ENCODE measurements around the gene UBE2F.
"Not testable (repeated sequence)": the region's sequence is repeated elsewhere in the genome, so short reads cannot be mapped to it uniquely, and the experiment has no call there.

Gene UBE2F

DNA sequence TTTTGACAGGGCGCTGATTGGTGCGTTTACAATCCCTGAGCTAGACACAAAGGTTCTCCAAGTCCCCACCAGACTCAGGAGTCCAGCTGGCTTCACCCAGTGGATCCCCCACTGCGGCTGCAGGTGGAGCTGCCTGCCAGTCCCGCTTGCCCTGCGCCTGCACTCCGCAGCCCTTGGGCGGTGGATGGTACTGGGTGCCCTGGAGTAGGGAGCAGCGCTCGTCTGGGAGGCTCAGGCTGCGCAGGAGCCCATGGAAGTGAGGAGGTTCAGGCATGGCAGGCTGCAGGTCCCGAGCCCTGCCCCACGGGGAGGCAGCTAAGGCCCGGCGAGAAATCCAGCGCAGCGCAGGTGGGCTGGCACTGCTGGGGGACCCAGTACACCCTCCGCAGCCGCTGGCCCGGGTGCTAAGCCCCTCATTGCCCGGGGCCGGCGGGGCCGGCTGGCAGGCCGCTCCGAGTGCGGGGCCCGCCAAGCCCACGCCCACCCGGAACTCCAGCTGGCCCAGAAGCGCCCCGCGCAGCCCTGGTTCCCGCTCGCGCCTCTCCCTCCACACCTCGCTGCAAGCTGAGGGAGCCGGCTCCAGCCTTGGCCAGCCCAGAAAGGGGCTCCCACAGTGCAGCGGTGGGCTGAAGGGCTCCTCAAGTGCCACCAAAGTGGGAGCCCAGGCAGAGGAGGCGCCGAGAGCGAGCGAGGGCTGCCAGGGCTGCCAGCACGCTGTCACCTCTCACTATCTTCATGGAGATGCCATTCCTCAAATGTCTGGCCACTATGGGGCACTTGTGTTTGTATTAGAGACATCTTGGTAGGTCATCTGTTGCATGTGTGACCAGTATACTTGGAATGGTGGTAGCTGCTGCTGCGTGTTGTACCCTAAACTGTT is 91.1 kb downstream of the UBE2F start:
- not testable (repeated sequence) for DNase-seq

DNA sequence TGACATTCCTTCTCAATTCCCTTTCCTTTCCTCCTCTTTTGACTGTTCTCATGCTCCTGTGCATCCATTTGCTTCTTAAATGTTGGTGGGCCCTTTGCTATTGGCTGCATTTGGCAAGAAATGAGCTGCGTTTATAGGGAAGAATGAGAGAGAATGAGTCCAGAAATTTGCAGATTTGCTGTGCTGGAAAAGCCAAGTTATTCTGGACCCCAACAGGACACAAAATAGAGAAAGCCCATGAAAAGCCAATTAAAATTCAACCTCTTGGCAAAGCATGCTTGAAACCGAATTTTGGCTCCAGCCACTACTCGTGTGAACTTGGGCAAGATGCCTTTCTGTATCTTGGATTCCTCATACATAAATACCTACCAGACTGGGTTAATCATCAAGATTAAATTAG is 92.7 kb downstream of the UBE2F start:
- no peak for DNase-seq

DNA sequence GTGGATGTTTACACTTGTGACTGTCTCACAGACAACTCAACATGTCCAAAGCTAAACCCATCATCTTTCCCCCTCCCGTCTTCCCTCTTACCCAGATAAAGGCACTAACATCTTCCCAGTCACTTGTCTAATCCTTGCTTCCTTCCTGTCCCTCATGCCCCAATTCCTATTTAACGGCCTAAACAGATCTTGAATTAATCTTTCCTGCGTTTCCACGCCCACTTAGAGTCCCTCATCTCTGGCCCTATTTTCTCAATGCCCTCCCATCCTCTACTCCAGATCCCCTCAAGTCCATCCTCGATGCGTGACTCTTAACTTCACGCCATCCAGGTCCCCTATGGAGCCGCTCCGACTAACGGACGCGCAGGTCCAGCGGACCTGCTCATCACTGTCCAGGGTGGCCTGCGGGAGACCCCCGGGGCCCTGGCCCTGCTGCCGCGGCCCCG is 93.3 kb downstream of the UBE2F start:
- DNase-seq = peak in 1 of 2 experiments; percentile 1

DNA sequence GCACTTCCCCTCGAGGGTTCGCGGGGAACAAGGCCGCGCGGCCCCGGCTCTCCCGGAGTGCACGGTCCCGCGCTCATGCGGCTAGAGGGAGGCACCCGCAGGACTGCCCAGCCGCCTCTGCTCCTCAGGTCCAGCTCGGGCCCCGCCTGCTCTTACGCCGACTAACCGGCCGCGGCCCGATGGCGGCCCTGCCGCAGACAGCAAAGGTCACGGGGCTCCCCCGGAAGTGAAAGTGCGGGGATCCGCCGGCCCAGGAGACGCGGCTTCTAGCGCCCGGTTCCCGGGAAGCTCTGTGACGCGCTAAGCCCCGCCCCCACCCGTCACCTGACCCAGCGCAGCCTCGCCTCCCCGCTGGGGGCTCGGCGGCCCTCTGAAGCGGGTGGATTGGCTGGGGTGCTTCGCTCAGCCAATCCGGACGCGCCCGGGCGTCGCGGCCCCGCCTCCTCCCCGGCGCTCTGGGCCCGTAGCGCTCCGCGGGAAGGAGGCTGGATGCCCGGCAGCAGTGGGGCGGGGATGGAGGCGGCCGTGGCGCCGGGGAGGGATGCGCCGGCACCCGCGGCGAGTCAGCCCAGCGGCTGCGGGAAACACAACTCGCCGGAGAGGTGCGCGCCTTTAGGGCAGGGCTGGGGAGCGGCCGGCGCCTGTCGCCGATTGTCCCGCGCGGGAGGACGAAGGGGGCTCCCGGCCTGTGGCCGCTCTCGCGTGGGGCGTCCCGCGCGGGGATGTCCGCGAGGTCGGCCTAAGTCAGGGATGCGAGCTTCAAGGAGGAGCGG is 93.9 kb downstream of the UBE2F start, which contains the start of gene SCLY:
TSS of gene SCLY (plus strand) at position 460 of the 773 bp plus-strand sequence. CDS start at position 514, 54 bp downstream.
- DNase-seq = peak; percentile 63 to 82

DNA sequence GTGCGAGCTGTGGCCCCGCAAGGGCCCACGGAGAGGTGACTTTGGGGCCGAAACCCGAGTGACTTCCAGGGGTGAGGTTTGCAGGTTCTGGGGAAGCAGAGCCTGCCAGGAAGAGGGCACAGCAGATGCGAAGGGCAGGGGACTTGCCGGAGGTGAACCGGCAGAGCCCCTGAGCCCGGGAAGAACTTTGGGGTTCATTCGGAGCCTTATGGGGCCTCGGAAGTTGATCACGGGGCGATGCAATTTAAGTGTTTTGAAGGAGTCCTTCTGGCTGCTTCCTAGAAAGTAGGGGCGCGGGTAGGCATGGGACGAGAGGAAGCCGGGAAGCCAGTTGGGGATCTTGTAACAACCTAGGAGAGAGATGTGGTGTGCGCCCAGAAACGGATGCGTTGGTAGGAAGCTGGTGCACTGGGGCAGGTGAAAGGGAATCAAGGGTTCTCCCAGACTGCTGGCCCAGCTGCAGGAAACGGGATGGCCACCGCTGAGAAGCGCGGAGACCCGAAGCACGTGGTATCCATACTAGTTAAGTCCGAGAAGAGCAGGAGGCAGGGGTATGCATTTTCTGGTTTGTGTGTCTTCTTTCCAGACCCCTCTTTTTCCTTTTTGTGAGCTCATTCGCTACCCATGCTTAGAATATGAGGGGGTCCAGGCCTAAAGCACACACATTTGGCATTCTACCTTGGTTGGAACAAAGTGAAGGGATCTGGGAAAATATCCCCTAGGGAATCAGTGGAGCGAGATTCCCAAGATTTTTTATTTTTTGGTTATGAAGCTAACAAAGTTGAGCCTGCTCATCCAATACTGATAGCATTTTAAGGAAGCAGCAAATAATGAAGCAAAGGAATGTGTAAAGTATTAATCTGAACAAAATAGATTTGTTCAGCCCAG is 94.7 kb downstream of the UBE2F start:
- DNase-seq = peak; percentile 1 to 10

DNA sequence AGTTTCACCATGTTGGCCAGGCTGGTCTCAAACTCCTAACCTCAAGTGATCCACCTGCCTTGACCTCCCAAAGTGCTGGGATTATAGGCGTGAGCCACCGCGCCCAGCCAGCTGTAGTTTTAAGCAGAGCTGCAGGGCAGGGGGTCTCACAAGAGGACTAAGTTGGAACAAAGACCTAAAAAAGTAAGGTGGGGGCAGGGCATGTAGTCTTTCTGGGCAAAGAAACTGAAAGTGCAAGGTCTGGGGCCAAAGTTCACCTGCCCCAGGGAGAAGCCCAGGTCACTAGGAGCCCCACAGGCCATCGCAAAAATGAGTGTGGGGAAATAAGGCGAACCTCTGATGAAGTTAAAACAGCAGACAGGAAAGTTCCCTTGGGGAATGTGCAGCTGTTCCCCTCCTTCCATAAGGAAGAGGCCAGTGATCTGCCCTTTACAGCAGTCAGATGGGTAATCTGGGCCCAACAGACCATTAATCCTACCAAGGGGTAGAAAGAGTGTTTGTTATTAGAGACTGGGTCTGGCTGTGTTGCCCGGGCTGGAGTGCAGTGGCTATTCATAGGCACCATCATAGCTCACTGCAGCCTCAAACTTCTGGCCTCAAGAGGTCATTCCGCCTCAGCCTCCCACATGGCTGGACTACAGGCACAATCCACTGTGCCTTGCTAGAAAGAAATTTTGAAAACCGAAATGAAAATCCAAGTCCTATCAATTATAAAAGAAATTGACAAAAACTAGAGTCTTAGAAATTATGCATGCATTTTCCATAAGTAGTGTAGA is 96.8 kb downstream of the UBE2F start:
- no peak for DNase-seq

DNA sequence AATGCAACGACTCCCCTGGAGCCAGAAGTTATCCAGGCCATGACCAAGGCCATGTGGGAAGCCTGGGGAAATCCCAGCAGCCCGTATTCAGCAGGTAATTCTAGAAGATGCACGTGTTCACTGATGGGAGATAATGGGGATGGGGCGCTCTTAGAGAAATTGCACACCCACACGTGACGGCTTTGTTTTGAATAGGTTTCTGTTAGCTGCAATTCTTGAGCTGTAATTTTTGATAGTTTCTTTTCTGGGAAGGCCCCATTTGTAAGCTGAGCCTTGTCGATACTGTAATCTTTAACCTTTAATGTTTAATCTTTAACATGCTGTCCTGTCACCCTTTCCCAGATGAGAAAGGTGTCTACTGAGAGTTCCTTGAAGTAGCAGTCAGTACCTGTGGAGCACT is 97.6 kb downstream of the UBE2F start:
- no peak for DNase-seq

DNA sequence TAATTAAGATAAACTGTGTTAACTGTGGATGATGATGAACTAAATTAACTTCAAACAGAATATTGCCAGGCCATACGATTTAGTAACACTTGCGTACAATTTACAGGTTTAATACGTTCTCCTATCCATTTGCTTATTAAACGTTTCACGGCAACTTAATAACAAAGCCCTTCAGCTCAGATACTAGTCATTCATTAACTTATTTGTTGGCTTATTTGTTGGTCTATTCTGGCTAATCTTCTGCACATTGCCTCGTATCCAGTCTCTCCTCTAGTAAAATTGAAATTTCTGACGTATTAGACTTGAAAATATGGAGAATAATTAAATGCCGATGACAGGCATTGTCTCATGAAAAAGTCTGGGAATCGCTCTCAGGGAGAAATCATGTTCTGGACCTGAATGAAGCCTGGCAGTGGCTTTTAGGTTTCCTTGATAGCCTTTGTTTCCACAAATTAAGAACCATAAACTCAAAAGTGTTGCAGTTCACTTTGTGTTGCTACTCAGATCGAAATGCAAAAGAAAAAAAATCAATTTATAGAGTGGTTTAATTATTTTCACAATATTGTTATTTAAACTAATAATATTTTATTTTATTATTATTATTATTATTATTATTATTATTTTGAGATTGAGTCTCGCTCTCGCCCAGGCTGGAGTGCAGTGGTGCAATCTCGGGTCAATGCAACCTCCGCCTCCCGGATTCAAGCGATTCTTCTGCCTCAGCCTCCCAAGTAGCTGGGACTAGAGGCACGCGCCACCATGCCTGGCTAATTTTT is 98.4 kb downstream of the UBE2F start:
- no peak for DNase-seq

DNA sequence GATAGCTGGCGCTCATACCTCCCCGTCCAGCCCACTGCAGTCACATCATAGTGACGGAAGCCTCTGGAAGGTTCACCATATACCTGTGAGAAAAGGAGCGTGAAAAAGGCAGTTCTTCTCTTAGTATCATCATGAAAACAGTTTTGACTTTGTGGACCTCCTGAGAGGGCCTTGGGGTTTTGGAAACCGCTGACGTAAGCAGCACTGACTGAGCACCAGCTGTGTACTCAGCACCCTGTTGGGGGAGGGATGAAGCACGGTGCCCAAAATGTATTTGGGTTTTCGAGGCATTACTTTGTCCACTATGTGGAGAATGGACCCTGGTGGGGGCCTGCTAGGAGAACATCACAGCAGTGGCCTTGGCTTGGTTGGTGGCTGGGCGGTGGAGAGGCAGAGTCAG is 99.4 kb downstream of the UBE2F start:
- no peak for DNase-seq

DNA sequence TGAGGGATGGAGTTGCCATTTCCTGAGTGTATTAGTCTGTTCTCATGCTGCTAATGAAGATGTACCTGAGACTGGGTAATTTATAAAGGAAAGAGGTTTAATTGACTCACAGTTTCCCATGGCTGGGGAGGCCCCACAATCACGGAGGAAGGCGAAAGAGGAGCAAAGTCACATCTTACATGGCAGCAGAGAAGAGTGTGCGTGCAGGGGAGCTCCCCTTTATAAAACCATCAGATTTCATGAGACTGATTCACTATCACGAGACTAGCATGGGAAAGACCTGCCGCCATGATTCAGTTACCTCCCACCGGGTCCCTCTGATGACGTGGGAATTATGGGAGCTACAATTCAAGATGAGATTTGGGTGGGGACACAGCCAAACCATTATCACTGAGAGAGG is 99.9 kb downstream of the UBE2F start:
- DNase-seq = not testable (repeated sequence)

DNA sequence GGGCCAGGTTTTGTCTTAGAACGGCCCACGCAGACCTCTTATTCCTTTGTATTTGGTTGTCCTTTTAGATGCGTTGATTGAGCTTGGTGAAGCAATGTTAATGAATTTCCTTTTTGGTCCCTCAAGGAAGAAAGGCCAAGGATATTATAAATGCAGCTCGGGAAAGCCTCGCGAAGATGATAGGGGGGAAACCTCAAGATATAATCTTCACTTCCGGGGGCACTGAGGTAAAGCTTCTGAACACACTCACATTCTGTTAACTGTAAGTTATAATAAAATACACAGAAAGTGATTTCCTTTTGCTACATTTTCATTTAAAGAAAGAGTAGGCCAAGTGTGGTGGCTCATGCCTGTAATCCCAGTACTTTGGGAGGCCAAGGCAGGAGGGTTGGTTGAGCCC is 101.1 kb downstream of the UBE2F start:
- no peak for DNase-seq

DNA sequence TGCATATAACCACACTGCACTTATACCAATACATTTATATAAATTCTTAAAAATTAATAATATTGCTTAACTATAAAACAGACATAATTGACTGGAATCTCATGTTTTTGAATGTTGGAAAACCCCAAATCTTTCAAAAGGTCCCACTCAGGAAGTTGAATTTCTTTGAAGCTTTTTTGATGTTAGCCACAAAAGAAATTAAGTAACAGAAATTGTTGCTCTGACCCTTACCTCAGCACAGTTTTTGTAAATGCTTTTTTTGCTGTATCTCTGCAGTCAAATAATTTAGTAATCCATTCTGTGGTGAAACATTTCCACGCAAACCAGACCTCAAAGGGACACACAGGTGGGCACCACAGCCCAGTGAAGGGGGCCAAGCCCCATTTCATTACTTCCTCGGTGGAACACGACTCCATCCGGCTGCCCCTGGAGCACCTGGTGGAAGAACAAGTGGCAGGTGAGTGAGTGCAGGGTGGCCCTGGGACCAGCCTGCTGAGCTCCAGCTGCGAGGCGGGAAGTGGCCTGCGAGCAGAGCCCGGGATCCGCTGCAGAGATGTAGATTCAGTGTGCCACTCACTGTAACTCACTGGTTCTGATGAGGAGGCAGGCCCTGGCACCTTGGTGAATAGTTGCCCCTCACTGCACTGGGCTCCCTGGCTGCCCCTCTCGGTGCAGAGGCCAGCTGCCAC is 102.4 kb downstream of the UBE2F start:
- no peak for DNase-seq

DNA sequence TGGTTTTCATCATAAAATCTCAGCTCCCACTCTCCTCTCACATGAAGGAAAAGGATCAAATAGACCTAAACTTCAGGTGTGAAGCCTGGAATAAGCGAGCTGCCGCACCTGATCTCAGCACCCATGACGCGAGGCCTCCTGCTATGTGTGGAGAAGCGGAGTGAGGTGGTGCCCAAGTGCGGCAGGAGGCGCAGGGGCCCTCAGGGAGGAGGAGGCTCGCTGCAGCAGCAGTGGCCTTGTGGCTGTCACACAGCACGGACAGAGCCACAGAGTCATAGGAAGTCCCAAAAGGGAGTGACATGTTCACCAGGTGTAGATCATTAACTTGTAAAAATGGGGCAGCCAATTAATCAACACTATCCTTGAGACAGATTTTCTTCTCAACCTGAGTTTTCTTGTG is 103.1 kb downstream of the UBE2F start:
- no peak for DNase-seq

DNA sequence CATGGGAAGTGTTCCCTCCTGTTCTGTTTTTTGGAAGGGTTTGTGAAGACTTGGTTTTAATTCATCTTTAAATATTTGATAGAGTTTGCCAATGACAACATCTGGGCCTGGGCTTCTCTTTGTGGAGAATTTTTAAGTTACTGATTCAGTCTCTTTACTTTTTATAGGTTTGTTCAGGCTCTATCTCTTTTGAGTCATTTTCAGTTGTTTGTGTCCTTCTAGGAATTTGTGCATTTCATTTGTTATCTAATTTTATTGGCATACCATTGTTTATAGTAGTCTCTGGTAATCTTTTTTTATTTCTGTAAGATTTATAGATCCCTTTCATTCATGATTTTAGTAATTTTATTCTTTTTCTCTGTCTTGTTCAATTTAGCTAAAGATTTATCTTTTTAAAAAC is 108.6 kb downstream of the UBE2F start:
- no peak for DNase-seq

DNA sequence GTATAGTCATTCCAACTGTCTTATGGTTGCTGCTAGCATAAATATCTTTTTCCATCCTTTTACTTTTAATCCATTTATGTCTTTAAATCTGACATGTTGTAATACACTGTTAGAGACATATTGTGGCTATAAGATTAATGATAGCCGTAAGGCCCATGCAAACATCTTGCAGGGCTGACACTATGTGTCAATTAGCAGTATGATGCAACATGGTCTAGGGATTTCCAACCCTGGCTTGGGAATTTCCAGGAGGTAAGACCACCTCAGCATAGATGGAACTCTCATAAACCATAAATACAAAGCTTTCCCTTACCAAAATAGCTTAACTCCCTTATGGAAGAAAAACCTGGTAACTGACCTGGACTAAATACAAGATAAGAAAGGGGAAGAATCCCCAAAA is 110.5 kb downstream of the UBE2F start:
- no peak for DNase-seq

DNA sequence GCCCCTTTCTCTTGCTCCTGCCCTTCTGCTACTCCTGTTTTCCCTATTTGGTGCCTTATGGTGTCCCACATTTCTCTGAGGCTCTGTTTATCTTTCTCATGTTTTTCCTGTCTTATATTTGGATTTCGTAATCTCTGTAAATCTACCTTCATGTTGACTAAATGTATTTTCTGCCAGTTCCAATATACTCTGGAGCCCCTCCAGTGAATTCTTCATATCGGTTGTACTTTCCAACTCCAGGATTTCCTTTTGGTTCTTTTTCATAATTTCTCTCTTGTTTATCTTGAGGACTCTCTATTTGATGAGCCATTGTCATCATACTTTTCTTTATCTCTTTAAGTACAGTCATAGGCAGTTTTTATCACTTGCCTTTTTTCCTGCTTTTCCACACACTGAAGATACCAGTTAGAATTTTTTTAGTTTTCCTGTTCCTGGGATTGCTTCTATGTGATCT is 113.1 kb downstream of the UBE2F start:
- DNase-seq = no peak

DNA sequence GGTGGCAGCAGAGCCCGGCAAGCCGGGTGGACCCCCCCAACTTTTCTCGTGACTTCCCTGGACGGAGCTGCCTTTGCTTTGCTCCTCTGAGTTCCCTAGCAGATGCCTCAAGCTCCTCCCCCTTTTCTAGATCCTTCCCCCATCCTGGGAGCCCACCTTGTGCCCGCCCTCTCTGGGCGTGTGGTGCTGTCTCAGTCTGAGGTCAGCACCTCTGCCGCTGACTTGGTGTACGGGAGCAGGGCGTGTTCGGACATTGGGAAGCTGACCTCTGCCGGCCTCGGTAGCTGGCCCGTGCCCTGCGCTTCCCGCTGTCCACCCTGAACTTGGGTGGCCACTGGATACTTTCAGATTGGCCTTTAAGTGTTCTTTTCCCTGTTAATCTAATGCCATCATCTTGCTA is 113.7 kb downstream of the UBE2F start:
- no peak for DNase-seq

DNA sequence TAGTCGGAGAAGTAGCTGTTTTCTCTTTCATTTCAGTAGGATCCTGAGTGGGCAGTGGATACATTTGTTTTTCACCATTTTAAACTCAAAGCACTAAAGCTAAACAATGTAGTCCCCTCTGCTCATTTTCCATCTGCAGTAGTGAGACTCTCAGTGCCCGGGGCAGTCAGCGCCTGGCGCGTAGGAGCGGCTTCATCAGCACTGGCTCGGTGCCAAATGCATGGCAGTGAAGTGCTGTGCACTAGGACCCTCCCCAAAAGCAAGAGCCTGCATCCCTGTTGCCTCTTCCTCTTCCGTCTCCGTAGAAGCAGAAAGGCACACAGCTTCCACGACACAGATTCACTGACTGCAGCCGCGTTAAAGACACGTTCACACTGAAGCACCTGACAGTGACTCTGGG is 114.3 kb downstream of the UBE2F start:
- no peak for DNase-seq

DNA sequence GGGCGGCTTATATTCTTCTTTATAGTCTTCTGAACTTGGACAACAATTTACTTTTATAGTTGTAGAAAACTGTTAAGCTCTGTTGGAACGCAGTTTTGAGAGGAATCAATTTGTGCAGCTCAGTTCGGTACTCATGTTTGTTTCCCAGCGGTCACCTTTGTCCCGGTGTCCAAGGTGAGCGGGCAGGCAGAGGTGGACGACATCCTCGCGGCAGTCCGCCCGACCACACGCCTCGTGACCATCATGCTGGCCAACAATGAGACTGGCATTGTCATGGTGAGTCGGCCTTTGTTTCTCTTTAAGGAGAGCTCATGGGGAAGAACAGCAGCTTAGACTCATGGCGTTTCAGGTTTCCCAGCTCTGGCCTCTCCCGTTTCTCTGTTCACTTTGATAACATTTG is 114.7 kb downstream of the UBE2F start:
- no peak for DNase-seq

DNA sequence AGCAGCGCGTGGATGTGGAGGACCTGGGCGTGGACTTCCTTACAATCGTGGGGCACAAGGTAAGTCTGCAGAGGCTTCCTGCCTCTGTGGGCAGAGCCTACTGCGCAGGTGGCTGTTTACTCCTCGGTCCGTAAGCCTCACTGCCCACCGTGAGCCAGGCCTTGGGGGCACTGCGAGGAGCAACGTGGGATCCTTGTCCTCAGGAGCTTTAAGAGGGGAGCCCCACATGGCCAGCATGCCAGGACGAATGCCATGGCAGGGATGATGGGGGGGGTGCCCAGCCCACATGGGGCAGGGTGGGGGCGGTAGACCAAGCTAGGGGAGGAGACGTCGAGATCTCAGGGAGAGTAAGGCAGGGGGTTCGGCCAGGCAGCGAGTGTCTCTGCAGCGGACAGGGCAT is 115.3 kb downstream of the UBE2F start:
- DNase-seq = no peak

DNA sequence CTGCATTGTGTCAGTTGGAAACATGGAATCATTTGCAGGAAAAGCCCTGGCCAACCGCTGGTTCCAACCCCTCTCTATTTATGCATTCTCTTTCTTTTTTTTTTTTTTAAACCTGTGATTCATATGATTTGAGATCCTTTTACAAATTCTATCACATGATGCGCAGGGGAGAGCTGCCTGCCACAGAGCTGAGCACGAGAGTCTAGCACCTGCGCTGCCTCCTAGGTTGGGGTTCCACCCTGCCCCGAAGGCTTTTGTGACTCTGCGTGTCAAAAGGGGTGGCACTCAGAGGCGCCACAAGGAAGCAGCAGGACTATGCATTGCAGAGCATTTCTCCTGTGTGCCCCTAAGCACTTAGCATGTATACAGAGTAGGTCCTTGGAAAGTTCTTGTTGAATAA is 116.0 kb downstream of the UBE2F start:
- no peak for DNase-seq

All from Kasumi-1 (cell line).